ENCODE data around the gene MAP4K5.
A peak's percentile ranks its signal among the peaks of the same experiment; 100 is the strongest.

MAP4K5 gene

DNA sequence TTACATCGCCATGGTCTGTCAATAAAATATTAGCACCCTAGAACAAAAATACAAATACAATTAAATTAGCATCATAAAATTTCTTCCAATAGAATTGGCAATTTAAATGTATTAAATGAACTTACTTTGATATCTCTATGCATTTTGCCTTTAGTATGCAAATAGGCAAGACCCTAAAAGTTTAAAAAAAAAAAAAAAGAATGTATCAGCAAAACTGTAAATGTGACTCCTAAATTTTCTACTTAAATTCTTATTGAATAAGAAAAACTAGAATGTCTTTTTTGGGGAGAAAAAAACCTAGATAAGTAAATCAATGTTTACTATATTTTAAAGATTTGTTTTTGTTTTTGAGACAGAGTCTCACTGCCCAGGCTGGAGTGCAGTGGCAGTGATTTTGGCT lies 56.2 kb downstream of the MAP4K5 start:
- no peak for DNase-seq (ENCODE audit: low read depth)

- no peak for DNase-seq (ENCODE audit: low read depth)
These were observed 56.9 kb downstream of the MAP4K5 start for GRCh38 chr14:50475460-50475859.

GRCh38 chr14:50471838-50472465 lies 60.4 kb downstream of the MAP4K5 start:
- no peak for DNase-seq (ENCODE audit: low read depth)

DNA sequence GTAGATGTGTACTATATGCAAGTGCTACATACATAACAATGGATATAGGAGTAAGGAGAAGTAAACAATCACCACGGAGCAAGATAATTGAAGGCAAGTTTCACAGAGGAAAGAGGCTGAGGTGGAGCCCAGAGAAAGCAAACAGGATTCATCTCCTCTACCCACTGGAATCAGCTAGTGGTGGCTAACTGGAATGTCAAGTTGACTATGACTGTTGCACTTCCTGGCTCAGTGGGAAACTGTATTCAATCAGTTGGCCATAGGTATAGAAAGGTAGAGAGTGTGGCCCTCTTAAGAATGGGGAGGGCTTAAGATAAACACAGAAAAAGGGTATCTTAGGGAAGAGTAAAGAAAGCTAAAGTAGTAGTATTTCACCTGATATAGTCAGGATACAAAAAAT lies 62.4 kb downstream of the MAP4K5 start:
- no peak for DNase-seq (ENCODE audit: low read depth)

DNA sequence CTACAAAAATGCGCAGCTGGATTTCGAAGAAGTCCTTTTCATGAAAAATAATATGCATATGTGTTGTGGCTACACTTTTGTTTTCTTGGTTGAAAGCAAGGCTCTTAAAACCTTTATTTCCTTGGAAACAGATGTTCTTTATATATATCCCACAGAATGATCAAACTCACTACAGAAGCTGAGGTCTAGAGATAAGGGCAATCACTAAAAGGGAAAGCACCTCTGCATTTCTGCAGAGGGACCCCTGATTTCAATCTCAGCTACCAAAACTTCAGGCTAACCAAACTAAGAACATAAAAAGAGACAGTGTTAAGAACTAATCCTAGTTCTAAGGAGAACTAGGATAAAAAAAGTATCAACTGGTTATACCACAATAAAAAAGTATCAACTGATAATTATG lies 70.3 kb downstream of the MAP4K5 start:
- no peak for DNase-seq (ENCODE audit: low read depth)

- no peak for DNase-seq (ENCODE audit: low read depth)
These were observed 78.5 kb downstream of the MAP4K5 start for GRCh38 chr14:50453869-50454268.

GRCh38 chr14:50452979-50453705 lies 79.2 kb downstream of the MAP4K5 start:
- peak; percentile 61 for DNase-seq (ENCODE audit: low read depth)

DNA sequence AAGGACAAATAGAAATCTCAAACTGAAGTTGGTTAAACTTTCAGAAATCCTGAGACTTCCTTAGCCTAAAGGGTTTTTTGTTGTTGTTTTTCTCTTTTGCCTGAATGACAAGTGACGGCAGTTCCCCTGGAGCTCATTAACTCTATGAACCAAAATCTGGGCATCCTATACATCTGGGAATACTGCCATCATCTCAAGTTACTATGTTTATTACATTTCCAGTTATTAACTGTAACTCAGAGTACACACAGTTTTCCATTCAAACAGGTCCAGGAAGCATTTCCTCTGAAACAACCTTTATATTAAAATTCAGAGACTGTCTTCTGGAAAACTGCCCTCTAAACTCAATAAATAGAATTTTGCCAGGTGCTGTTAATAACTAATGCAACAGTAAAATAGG lies 80.1 kb downstream of the MAP4K5 start:
- DNase-seq (ENCODE audit: low read depth): no peak

DNA sequence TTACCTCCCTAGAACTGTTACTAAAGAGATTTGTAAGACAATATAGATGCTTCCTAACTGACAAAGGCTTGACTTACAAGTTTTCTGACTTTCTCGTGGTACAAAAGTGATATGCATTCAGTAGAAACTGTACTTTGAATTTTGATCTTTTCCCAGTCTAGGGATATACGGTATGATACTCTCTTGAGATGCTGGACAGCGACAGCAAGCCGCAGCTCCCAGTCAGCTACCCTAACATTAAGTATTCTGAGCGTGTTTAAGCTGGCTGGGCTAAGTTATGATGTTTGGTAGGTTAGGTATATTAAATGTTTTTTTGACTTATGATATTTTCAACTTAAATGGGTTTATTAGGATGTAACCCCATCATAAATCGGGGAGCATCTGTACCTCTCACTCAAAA lies 80.5 kb downstream of the MAP4K5 start:
- no peak for DNase-seq (ENCODE audit: low read depth)

DNA sequence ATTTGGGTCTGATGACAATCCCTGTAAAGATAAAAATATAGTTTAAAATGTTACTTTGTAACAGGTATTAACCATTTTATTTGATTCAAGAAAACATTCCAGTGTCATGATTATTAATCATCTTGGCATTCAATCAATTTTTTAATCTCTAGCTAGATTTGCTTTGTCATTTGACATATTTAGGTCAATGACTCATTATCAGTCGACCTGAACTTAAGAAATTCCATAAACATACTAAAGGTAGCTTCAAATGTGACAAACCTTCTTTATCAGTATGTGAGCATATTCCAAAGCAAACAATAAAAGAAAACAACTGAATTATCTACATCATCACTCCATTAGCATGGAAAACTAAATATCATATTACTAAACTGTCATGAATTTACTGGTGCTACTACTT lies 84.9 kb downstream of the MAP4K5 start:
- DNase-seq (ENCODE audit: low read depth): peak; percentile 15

DNA sequence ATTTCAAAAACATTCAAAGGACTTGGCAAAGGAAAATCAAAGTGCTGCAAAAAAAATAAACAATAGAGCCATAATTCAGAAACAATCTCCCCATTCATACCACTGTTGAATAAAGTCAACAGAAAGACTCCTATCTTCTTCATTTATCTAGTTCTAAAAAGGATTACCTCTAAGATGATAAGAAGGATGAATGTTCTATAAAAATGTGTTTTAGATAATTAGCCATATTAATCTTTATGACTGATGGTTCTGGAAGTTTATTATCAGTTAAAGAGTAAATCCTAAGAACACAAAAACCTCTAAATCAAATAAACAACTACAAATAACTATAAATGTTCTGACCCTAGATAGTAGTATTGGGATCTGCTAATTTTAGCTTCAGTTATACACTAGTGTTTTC lies 97.8 kb downstream of the MAP4K5 start:
- DNase-seq (ENCODE audit: low read depth): no peak

DNA sequence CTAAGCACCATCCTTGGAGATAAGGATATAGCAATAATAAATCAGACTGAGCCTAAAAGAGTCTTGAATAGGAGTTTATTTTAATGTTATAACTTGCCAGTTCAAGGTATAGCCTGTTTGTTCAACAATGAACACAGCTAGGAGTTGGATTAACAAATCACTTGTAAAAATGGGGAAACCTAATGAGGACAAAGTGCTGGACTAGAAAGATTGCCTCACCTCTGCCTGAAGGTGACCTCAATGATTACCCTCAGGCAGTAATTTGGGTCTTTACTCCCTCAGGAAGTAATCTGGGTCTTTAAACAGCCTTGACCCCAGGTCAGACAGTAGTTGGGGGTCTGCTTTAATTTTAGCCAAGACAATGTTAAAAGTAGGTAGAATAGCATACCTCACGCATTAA lies 100.2 kb downstream of the MAP4K5 start:
- DNase-seq (ENCODE audit: low read depth): no peak

GRCh38 chr14:50425816-50426215 lies 106.6 kb downstream of the MAP4K5 start:
- DNase-seq (ENCODE audit: low read depth): no peak

- DNase-seq (ENCODE audit: low read depth): no peak
These were observed 107.3 kb downstream of the MAP4K5 start for GRCh38 chr14:50425105-50425504.

- DNase-seq (ENCODE audit: low read depth): no peak
These were observed 108.8 kb downstream of the MAP4K5 start for GRCh38 chr14:50423529-50423928.

- no peak for DNase-seq (ENCODE audit: low read depth)
These were observed 110.9 kb downstream of the MAP4K5 start for GRCh38 chr14:50421499-50421898.

- no peak for DNase-seq (ENCODE audit: low read depth)
These were observed 114.5 kb downstream of the MAP4K5 start for GRCh38 chr14:50417853-50418252.

GRCh38 chr14:50410921-50411320 lies 121.4 kb downstream of the MAP4K5 start:
- DNase-seq (ENCODE audit: low read depth): no peak

DNA sequence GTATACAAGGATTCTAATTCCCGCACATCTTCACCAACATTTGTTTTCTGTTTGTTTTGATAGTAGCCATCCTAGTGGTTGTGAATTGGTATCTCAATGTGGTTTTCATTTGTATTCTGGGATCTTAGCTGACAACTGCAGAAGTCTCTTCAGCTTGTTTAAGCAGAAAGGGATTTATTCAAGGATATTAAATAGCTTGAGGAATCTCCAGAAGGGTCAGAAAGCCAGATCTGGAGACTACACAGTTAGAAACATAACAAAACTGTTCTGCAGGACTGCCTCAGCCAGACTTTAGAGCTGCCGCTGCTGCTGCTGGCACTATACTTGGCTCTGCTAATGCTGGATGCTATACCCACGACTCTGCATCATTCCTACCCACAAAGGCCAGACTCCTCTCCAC lies 122.3 kb downstream of the MAP4K5 start:
- no peak for DNase-seq (ENCODE audit: low read depth)

DNA sequence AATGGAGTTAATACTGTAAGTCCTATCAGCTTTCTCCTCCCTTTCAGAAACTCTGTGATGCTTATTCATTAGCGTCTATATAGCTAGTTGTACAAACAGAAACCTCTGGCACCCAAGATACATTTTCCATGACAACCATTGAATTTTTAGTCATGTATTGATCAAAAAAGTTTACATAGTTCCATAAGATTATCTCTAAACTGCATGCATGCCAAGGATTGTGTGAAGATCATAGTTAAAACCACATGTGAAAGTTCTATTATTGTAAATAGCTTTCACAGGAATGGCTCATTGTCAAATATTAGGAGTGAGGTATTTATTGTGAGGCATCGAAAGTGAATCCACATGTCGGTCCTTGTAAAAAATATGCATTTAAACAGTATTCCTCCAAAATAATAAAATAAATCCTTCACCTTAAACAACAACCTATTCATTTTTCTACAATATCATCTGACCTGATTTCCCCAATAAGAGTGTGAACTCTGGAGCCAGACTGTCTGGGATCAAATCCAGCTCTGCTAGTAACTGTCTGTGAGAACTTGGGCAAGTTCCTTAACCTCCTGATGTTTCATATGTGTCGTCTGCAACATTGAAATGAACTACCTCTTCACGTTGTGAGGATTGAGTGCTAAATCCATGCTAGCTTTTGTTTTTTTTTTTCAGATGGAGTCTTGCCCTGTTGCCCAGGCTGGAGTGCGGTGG lies 125.1 kb downstream of the MAP4K5 start:
- no peak for DNase-seq (ENCODE audit: low read depth)

DNA sequence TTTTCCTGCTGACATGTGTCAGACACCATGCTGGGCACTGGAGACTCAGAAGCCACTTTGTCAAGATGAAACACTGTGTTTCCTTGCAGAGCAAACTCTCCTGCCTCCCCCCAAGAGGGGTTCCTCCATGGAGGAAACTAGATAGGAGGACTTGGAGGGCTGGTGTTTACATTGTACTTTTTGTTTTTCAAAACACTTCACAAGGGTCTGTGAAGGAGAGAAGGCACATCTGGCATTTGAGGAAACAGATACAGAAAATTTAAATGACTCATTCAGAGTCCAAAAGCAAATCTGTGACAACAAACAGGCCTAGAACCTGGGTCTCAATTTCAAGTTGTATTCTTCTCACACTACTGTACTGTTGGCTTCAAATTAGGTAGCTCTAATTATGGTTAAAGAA lies 128.9 kb downstream of the MAP4K5 start:
- DNase-seq (ENCODE audit: low read depth): no peak

DNA sequence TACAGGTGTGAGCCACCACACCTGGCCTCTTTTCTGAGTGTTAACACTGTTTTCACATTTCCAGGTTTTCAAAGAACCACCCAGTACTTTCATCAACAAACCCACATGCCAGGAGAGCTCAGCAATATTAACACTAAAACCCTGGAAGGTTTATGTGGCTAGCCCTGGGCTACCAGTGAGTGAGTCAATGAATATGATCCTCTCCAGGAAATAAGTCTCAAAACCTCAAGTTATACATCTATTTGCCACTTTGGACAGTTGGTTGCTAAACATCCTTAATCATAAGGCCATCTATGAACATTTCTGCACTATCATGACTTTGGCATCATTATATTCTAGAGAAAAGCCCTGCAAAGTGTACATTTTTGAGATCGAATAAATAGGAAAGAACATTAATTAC lies 129.4 kb downstream of the MAP4K5 start:
- DNase-seq (ENCODE audit: low read depth): no peak

GRCh38 chr14:50400461-50400860 lies 131.9 kb downstream of the MAP4K5 start:
- no peak for DNase-seq (ENCODE audit: low read depth)

All from HS-5 (cell line).